GM12892 (cell line): ENCODE results near the gene SEMA3A.

Source experiments
- POLR2A ChIP-seq: IDR thresholded peaks from 2 replicates; pipeline ENCODE4 v1.6.1; 2011; ENCODE audit warnings: low read depth, low read length, control low read depth
- POLR2AphosphoS5 ChIP-seq: IDR thresholded peaks from 2 replicates; pipeline ENCODE4 v1.6.1; 2011; ENCODE audit warnings: low read depth, low read length, control low read depth
- TAF1 ChIP-seq: IDR thresholded peaks from 2 replicates; pipeline ENCODE4 v1.6.1; 2011; ENCODE audit warnings: low read depth, mild to moderate bottlenecking, control low read depth, low read length, borderline replicate concordance

DNA sequence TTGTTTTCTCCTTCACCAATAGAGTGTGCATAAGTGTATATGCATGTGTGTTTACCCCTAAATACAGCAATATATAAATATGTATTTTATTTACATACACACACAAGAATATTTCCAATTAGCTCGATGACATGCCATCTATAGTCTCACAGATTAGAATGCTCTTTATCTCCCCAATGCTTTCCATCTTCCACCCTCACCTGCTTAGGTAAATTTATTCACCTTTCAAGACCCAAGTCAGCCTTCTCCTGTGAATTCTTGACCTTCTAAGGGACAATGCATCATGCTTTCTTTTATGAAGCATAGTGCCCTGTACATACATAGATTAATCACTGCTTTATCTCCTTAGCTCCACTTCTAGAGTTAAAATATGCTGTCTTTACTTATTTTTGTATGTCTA is 49.7 kb downstream of the SEMA3A start:
- TF ChIP-seq POLR2AphosphoS5: no peak
- TF ChIP-seq POLR2A: no peak
- TF ChIP-seq TAF1: no peak
